ENCODE data around the gene B3GLCT. TPM values are rescaled to one million over a fixed set of nuclear protein-coding genes. Genes with fewer than 3 reads are reported as not detected.
"Not testable (repeated sequence)": the region's sequence is repeated elsewhere in the genome, so short reads cannot be mapped to it uniquely, and the experiment has no call there.

Gene B3GLCT
- total RNA-seq, 4 donors from 2014 or later, result 1.6 to 5.7 (median 3.9) TPM

GRCh38 chr13:31172535-31172934, 27.2 kb upstream of the B3GLCT start:
- WGBS, 2 donors (ENCODE audit: low coverage in 1 of 2), result 76 to 79% methylated on average over 2 of the region's 2 CpGs
- Histone ChIP-seq H3K9me3 (no peaks in the 10 kb centered on the region), H3K27me3 (no peaks in the 10 kb centered on the region), H3K4me1 (peaks cover 0 to 7% (median 0%) of the 10 kb centered on the region in 4 donors), H3K27ac (no peak overlapping the region), H3K36me3 (no peaks in the 10 kb centered on the region), H3K4me3 (no peak overlapping the region)
- no peak for DNase-seq
- TF ChIP-seq CTCF (IDR thresholded peaks at IDR 0.05), result no peak
- TF ChIP-seq POLR2A (IDR thresholded peaks at IDR 0.05), result no peak
- TF ChIP-seq POLR2AphosphoS5 (IDR thresholded peaks at IDR 0.05), result no peak
- TF ChIP-seq EP300 (IDR thresholded peaks at IDR 0.05; ENCODE audit: low read depth), result no peak
- intact Hi-C loops (cut with DNase I; ENCODE audit: low total_unique reads), result loop anchor here (2.0 kb wide), 1 partner anchor 20 kb away; no protein-coding TSS in a partner anchor
- in situ Hi-C loops (cut with MboI; ENCODE audit: low pct_ligation_motif_present in 1 of 4, low pct_unique_long_range_greater_than_20kb in 1 of 4, low sequenced_read_pairs in 3 of 4), result no loop called here

GRCh38 chr13:31174018-31174417, 25.8 kb upstream of the B3GLCT start:
- in situ Hi-C loops (cut with MboI; ENCODE audit: low pct_ligation_motif_present in 1 of 4, low pct_unique_long_range_greater_than_20kb in 1 of 4, low sequenced_read_pairs in 3 of 4), result no loop called here
- DNase-seq, result no peak
- 73 to 80% methylated on average over 1 to 3 of the region's 3 CpGs for WGBS, 2 donors (ENCODE audit: low coverage in 1 of 2)
- intact Hi-C loops (cut with DNase I; ENCODE audit: low total_unique reads), result no loop called here
- no peaks in the 10 kb centered on the region for H3K36me3 ChIP-seq
- TF ChIP-seq CTCF (IDR thresholded peaks at IDR 0.05), result no peak
- TF ChIP-seq EP300 (IDR thresholded peaks at IDR 0.05; ENCODE audit: low read depth), result no peak
- no peak for TF ChIP-seq POLR2A (IDR thresholded peaks at IDR 0.05)
- no peaks in the 10 kb centered on the region for H3K4me1 ChIP-seq
- H3K27me3 ChIP-seq, result no peaks in the 10 kb centered on the region
- H3K4me3 ChIP-seq, result no peak overlapping the region
- no peaks in the 10 kb centered on the region for H3K9me3 ChIP-seq
- H3K27ac ChIP-seq, result no peak overlapping the region

- in situ Hi-C loops (cut with MboI; ENCODE audit: low pct_ligation_motif_present in 1 of 4, low pct_unique_long_range_greater_than_20kb in 1 of 4, low sequenced_read_pairs in 3 of 4), result no loop called here
- Histone ChIP-seq H3K36me3 (no peaks in the 10 kb centered on the region), H3K4me1 (no peaks in the 10 kb centered on the region), H3K9me3 (no peaks in the 10 kb centered on the region), H3K27ac (no peak overlapping the region), H3K27me3 (no peaks in the 10 kb centered on the region), H3K4me3 (no peak overlapping the region)
- TF ChIP-seq POLR2AphosphoS5 (IDR thresholded peaks at IDR 0.05), result no peak
- 62 to 83% methylated on average over 2 to 3 of the region's 3 CpGs for WGBS, 2 donors (ENCODE audit: low coverage in 1 of 2)
- no peak for DNase-seq
- intact Hi-C loops (cut with DNase I; ENCODE audit: low total_unique reads), result no loop called here
These were observed 23.8 kb upstream of the B3GLCT start for GRCh38 chr13:31175847-31176532.

GRCh38 chr13:31177813-31178495, 21.8 kb upstream of the B3GLCT start:
- DNase-seq; H3K36me3 ChIP-seq; H3K27ac ChIP-seq; H3K9me3 ChIP-seq; H3K4me1 ChIP-seq; intact Hi-C loops (cut with DNase I; ENCODE audit: low total_unique reads); in situ Hi-C loops (cut with MboI; ENCODE audit: low pct_ligation_motif_present in 1 of 4, low pct_unique_long_range_greater_than_20kb in 1 of 4, low sequenced_read_pairs in 3 of 4); H3K4me3 ChIP-seq; H3K27me3 ChIP-seq: not testable (repeated sequence)
- WGBS, 2 donors (ENCODE audit: low coverage in 1 of 2), result 86 to 100% methylated on average over 1 to 12 of the region's 12 CpGs

GRCh38 chr13:31179241-31179640, 20.5 kb upstream of the B3GLCT start:
- H3K9me3 ChIP-seq, result no peaks in the 10 kb centered on the region
- no peak overlapping the region for H3K27ac ChIP-seq
- TF ChIP-seq EP300 (IDR thresholded peaks at IDR 0.05; ENCODE audit: low read depth) (no peak), CTCF (IDR thresholded peaks at IDR 0.05) (no peak), POLR2A (IDR thresholded peaks at IDR 0.05) (no peak), POLR2AphosphoS5 (IDR thresholded peaks at IDR 0.05) (no peak)
- H3K4me1 ChIP-seq, result no peaks in the 10 kb centered on the region
- H3K36me3 ChIP-seq, result no peaks in the 10 kb centered on the region
- no peak overlapping the region for H3K4me3 ChIP-seq
- H3K27me3 ChIP-seq, result no peaks in the 10 kb centered on the region
- in situ Hi-C loops (cut with MboI; ENCODE audit: low pct_ligation_motif_present in 1 of 4, low pct_unique_long_range_greater_than_20kb in 1 of 4, low sequenced_read_pairs in 3 of 4), result no loop called here
- intact Hi-C loops (cut with DNase I; ENCODE audit: low total_unique reads), result no loop called here
- 90 to 97% methylated on average over 4 to 8 of the region's 8 CpGs for WGBS, 2 donors (ENCODE audit: low coverage in 1 of 2)
- no peak for DNase-seq
